SK-N-MC (cell line): ENCODE results near the gene XPR1.

ENCODE experiments used
- EZH2 ChIP-seq: fragments of 200-600 bp; sonication (generic); IDR thresholded peaks from one replicate; pipeline ENCODE4 v1.6.1; 2017; ENCODE audit warnings: antibody characterized with exemption
- POLR2AphosphoS5 ChIP-seq: IDR thresholded peaks from 2 replicates; pipeline ENCODE4 v1.6.1; 2012; ENCODE audit warnings: mild to moderate bottlenecking, low read depth, low read length, borderline replicate concordance

GRCh38 chr1:180773210-180773865, 141.5 kb downstream of the XPR1 start:
- no peak for TF ChIP-seq EZH2
- TF ChIP-seq POLR2AphosphoS5, result no peak
